Inflammatory macrophage treated with lipopolysaccharide for 1 hour (primary cell): ENCODE measurements around the gene PCSK5.
A peak's percentile ranks its signal among the peaks of the same experiment; 100 is the strongest.

Source experiments
- DNase-seq, 2 donors: peaks; one replicate each; pipeline ENCODE4 v3.0.0-alpha.2; 2020 to 2022

The PCSK5 gene

DNA sequence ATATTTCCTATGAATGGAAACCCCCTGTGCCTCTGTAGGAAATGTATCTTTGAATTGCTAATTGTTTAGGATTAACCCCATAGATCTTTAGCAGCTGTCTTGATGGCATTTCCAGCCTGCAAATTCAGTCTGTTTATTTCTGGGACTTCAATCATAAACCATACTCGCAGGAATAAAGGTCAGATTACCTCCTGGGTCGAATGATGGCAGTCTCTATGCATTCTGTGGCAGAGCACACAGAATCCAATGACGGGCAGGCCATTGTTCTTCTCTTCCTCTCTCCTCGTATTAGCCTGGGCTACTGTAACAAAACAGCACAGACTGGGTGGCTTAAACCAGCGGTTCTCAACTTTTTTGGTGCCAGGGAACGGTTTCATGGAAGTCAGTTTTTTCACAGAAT is 199.9 kb downstream of the PCSK5 start:
- no peak for DNase-seq

DNA sequence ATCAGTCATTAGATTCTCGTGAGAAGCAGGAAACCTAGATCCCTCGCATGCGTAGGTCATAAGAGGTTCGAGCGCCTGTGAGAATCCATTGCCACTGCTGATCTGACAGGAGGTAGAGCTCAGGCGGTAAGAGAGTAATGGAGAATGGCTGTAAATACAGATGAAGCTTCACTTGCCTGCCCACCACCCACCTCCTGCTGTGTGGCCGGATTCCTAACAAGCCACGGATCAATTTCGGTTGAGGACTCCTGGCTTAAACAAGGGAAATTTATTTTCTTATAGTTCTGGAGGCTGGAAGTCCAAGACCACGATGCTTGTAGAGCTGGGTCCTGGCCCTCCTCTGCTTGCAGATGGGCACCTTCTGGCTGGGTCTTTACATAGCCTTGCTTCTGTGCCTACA is 200.4 kb downstream of the PCSK5 start:
- no peak for DNase-seq

DNA sequence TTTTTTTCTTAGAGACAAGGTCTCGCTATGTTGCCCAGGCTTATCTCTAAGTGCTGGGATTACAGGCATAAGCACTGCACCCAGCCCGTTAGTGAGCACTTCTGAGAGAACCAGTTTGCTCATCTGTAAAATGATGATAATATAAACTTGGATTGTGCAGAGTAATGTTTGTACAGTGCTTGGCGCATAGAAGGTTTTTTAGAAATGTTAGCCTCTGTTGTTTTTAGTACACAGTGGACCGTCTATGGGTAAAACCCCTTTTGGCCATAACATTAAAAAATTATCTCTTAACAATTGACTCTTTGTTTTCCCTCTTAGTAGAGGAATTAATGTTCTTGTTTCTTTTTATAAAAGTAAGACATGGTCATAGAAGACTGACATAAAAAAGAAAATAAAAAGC is 202.1 kb downstream of the PCSK5 start:
- no peak for DNase-seq

DNA sequence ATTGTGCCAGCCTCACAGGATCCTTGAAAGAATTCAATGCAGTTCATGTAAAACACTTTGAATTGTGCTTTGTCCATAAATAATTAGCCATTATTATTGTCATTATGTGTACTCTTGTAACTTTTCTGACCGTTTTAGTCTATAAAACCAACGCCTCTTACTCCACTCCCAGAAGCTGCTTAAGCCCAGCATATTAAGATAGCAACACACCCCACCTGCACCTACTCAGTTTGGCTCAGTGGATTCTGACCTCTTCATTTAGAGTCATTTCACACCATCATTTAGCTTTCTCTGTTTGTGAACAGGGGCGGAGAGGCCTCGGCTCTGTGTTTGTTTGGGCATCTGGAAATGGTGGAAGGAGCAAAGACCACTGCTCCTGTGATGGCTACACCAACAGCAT is 205.1 kb downstream of the PCSK5 start:
- no peak for DNase-seq

DNA sequence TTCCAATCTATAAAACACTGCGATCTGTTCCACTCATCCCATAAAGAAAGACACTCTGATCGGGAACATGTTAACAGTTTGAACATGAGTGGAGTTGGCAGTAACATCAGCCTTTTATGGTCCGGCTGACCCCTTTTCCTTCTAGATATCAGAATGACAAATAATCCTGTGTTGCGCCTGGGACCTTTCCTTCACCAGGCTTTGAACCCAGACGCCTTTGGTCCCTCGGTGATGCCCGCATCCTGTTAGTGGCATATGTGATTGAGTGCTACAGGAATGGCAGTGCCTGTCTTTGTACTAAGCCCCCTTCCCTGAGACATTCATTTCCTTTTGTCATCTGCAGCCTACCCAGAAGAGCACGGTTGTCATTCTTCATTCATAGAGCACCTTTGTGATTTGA is 209.0 kb downstream of the PCSK5 start:
- no peak for DNase-seq

DNA sequence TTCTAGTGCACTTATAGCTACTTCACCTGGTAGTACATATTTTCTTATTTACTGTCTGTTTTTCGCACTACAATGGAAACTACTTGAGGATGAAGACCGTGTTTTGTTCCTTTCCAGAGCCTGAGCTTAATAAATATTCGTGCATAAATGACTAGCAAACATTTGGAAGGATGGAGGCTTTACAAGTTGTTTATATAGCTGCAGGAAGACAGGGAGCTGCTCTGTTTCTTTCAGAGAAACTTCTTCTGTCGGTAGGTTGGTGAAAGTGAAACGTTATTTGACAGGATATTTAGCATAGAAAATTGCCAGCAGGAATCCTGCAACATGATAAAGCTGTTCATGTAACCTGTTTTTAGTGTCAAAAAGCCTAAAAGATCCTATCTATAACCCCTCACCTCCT is 210.6 kb downstream of the PCSK5 start:
- no peak for DNase-seq

DNA sequence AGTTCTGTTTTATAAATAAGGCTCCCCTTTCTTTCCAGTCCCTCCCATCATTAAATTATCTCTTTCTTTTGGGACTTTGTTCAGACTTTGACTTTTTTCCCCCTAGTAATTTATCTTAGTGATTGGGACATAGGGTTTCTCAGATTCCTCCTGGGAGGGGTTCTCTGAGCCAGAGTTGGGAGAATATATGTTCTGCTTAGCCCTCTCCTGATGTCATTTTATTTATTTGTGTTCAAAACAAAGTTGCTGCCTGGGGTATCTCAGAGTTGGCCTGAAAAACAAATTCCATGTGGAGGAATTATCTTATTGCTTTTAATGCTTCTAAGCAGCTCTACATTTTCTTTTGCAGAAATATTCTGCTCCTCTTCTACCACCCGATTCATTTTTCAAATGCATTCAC is 211.0 kb downstream of the PCSK5 start:
- no peak for DNase-seq

DNA sequence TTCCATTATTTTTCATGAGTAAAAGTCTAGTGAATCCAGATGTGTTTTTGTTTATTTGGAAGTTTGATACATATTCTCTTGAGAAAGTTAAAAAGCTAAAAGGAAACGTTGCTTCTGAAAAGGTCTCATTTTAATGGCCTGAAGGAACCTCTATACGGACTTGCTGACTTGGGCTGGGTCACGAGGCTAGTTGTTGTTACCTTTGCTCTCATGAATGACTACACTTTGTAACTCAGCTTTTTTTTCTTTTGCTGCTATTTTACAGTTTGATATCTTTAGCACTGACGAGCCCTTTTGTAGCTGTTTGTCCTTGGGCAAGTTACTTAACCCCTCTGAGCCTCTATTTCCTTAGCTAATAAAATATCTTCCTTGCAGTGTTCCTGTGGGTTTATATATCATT is 211.5 kb downstream of the PCSK5 start:
- DNase-seq = no peak

DNA sequence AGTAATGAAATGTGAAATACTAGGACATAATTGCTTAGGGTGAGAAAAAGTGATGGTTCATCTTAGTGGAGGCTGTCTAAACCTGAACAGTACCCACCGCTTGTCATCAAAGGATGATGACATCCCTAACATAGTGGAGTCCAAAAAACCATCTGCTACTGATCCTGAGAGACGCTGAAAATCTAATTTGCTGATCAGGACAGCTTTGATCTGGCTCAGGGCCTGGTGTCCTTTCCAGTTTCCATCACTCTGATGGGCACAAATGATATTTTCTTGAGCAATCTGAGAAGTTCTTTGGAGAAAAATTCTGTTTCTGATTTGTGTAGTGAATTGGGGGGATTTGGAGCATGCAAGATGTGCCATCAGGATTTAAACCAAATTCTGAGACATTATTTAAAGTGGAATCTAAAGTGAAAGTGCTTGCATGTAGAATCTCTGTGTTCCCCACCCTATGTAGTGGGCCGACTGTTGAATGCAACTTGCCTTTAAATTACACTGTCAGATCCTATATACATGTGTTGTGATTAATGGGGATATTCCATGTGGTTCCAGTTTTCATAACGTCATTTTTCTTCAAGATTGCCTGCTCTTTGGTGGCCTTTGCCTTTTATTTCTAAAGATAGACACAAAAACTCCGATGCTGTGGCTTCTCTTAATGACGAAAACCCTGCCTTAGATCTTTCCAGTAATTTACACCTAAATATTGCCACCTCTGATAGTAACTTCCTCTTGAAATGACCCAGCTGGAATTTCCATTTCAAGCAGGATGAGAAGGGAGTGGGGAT is 213.2 kb downstream of the PCSK5 start:
- no peak for DNase-seq

DNA sequence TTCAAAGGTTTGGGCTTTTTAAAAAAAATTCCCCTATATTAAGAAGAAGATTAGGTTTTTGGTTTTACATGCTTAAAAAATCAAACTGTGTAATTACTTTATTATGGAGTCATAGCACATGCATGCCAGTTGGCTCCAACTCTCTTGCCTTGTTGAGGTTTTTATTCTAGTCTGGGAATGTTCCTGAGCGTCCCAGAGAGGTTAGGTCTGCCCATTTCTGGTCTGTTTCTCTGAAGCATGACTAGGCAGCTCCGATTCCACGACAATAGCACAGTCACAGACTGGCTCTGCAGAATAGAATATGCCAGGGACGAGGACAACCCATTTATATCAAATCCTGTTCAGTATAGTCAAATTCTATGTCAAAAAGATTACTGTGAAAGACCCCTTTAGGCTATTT is 217.0 kb downstream of the PCSK5 start:
- no peak for DNase-seq

DNA sequence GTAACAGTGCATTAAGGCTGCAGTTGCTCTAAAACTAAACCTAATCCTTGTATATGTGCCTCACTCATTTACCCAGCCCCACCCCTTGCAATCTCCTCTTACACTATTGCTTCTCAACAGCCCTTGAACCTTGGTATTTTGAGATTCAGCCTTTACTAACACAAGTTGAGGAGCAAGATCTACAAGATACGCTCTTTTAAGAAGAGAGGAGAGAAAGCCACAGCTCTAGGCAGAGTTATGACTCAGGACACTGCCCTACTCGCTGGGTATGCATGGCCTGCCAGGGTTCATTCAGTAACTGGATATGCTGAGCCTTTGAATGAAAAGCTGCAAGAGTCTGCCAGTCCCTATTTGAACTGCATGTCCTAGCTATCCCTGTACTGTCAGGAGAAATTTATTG is 219.5 kb downstream of the PCSK5 start:
- DNase-seq = no peak

DNA sequence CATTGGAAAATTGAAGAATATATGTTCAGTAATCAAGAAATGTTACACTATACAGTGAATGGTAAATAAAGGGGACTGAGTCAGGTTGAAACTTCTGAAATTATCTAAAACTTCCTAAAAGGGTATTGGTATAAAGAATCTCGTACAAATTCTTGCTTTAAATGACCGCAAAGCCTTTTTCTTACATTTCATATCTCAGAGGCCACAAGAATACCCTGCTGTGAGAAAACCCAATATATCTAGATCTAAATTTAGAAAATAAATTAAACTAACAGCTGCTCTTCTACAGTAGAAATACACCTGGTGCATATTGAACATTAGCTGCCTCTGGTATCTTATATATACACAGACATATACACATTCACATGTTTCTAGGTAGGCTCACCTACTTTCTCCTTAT is 221.7 kb downstream of the PCSK5 start:
- no peak for DNase-seq

DNA sequence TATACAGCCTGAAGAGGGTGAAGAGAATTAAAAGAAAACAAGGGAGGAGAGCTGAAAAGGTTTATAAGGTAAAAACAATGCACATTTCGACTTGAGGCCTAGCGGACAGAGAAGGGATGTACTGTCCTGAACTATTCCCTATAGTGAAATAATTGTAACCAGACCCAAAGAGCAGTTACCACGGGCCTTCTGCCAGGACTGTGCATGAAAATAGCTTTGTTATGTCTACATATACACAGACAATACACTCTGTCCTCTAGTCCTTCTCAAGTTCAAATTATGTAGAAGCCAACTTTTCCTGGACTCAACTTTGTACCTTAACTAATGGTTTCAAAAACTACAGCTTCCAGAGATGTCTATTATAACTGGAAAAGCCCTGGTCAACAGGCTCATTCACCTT is 223.7 kb downstream of the PCSK5 start:
- DNase-seq = no peak

DNA sequence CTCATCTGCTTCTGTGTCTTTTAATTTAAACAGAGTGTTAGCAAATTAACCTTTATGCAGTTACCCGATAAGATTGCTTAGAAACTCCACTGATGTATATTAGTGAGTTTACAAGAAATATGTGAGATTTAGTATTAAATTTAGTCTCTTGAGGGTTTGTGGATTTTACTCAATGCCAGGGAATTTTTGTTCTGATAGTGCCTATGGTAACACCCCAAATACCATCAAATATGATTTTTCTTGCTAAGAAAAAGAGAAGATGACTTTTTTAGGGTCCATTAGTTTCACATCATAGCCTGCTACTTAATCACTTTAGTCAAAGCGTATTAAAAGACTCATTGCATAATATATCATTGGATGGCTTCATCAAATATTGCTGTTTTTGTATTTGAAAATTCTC is 224.9 kb downstream of the PCSK5 start:
- DNase-seq = no peak

DNA sequence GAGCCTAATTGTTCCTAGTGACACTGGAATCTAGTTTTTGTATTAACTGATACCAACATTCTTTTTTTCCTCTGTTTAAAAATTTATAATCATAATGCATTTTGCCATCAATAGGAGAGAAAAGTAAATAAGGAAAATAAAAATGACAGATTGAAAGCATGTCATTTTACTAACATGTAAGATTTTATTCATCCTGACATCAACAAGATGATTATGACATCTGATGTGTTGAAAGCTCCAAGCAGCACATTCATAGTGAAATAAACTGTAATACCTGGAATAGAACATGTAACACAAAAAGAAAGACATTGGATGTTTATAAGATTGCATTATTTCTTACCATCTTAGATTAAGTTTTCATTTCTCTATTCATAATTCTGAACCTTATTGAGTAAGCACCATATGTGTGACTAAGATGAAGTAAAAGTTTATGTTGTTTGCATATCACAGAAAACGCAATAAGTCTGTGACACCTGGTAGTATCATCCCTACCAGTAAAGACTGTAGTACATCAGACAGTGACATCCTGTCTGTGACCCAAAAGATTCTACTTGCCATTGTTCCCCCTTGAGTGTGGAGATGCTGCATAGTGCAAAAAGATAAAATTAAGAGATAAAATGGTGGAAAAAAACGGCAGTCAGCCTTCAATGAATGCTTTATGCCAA is 225.6 kb downstream of the PCSK5 start:
- no peak for DNase-seq

DNA sequence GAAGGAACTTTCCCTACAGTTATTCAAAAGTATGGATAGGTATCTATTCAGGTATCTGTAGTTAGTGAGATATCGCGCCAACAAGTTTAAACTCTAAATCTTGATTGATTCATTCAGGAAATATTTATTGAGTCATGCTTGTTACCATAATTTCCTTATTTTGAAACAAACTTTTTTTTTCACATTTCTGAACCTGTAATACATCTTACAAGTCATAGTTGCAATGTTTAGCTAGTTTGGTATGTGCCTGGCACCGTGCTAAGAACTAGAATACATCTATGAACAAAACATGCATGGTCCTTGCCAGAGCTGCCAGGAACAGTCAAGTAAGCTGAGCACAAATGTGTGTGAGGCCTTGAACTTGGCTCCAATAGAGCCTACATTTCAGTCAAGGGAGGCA is 226.4 kb downstream of the PCSK5 start:
- no peak for DNase-seq

DNA sequence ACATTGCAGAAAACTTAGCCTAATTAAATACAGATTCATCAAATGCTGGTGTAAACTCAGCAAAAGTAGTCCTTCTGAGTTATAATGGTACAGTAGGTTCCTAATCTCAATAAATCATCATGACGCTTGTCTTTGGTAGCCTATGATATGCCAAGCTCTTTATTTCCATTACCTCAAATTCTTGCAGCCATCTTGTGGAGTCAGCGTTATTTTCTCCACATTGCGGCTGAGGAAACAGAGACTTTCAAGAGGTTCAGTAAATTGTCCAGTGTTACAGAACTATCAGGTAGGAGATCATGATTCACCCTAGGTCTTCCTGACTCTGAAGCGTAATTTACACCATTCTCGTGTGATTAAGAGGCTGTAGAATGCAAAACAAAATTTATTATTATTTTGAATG is 237.2 kb downstream of the PCSK5 start:
- DNase-seq = no peak

DNA sequence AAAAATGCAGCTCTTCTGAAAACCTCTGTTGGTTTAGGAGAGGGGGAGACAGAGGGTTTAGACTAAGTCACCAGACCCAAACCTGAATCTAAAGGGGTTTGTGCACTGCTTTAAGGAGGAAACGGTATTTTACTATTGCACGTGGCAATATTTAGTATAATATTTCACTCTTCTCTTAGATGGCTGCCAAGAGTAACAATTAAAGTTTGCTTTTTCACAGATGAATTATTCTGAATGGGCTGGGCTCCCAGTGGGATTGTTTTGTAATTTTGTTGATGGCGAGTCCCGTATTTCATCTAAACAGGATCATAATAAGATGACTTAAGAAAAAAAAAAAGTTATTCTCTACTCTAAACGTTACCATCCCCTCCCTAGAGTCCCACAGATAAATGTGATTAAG is 245.4 kb downstream of the PCSK5 start:
- no peak for DNase-seq

DNA sequence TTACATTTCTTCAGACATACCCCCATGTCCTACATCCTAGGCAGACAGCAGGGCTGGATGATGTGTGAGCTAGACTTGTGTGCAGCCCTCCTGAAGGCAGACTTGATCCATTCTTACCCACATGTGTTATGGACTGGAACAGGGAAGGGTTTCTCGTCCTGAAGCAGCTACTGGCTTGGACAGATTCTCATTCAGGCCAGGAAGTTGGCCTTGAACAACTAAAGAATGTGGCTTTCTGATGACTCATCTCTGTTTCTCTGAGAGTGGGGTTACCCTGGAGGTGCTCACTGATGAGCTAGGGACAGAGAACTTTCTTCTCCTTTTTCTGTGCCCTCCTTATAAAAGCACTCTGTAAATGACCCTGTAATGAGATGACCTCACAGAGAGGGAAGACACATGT is 246.5 kb downstream of the PCSK5 start:
- peak; percentile 17 to 35 for DNase-seq

DNA sequence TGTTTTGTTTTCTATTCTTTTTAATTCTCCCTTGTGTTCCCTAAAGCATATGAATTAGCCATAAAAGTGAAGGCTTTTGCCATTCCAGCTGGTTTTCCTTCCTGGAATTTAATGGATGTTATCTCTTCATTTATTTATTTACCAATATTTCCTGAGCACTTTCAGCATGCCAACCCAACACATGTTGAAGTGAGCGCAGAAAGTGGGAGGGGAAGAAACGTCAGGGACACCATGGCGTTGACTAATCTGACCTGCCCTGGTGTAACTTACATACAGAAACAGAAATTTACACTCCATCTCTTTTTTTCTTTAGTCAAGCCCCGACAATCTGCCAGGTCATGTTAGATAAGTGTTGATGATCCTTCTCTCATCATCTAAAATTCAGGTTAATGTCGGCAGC is 247.5 kb downstream of the PCSK5 start:
- DNase-seq = no peak

DNA sequence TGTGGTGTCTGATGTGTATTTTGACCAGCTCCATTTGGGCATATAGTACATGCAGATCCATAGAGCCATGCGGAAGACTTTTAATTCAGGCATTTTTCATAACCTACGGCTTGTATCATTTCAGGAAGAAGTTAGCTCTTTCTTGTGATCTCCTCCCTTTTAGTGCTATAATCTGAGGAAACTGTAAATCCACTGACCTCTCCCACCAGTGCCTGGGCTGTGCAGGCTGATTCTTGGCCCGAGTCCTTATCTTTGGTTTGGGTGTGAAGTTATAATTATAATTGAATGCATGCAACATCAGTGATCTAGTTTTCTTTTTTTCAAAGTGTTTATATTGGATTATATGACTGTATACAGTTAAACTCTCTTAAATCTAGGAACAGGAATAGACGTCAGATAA is 247.9 kb downstream of the PCSK5 start:
- DNase-seq = no peak

DNA sequence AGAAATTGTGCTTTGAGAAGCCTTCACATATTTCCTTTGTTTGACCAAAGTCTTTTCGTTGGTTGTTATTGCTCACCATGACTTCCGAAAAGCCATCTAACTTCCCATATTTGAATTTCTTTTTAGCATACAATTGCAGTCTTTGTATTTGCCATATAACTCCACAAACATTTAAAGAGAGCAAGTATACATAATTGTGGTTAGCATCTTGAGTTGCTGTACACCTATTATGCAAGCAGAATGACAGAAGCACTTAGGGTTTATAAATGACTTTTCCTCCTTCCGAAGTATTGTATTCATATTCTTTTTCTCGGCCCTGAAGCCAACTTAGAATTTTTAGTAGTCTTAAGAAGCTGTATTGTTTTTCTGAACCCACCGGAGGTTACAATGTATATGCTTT is 253.4 kb downstream of the PCSK5 start:
- no peak for DNase-seq

DNA sequence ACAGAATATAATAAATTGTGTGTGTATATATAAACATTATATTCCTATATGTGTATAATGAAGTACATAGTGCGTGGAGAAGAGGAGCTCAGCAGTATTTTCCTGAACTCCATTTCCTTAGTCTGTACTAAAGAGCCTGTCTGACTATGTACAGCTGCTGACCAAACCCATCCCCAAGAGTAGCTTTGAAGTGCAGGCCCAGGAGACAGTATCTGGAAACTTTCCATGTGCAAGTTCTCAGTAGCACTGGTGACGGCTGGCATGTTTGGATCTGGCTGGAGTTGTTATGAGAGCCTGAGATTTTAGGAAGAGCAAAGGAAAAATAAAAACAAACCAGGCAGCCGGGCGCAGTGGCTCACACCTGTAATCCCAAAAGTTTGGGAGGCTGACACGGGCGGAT is 259.5 kb downstream of the PCSK5 start:
- no peak for DNase-seq

DNA sequence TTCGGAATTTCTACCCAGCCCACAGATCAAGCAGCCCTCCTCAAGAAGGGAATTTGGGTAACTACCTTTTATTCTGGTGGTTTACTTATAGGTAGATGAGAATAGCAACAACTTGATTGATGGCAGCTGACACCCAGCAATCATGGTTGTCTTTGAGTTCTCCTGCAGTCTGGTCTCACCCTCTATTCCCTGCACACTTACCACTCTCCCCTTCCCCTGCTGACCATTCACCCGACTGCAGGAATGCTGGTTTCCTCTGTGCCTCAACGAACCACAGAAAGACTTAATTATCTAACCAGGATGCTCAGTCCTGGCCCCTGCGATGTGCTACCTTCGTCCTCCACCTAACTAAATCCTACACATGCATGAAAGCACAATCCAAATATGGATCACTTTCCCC is 260.8 kb downstream of the PCSK5 start:
- DNase-seq = no peak

DNA sequence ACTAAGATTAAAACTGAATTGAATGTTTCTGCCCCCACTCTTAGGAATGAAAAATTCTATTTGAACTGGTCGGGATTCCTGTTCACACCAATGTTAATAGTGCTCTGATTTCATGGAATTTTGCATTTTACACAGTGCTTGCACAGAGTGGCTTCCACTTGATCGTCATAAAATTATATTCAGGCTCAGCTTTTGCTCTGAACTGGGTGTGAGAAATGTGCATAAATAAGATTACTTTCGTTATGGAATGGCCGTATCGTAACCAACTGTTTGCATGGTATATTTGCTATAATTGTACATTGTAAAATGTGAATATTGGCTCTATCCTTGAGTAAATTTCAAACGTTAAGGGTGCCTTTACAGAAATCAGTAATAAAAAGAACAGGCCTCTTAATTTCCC is 262.9 kb downstream of the PCSK5 start:
- DNase-seq = no peak
